HG03575 (cell line): ENCODE measurements around the gene SF1.

Experiments used
- ATAC-seq: cut with Tn5 transposase; IDR thresholded peaks from one replicate; pipeline ENCODE4 v1.9.1; 2021; ENCODE audit not compliant: unreplicated experiment, insufficient number of reproducible peaks, low FRiP score; ENCODE audit errors: extremely low read depth

SF1 gene

GRCh38 chr11:64739871-64740270 is 38.5 kb downstream of the SF1 start:
- no peak for ATAC-seq

GRCh38 chr11:64736654-64737053 is 41.7 kb downstream of the SF1 start:
- no peak for ATAC-seq

GRCh38 chr11:64735725-64736259 is 42.5 kb downstream of the SF1 start:
- ATAC-seq: no peak

- ATAC-seq: no peak
These were observed 43.3 kb downstream of the SF1 start for GRCh38 chr11:64734811-64735724.

GRCh38 chr11:64731601-64732000 is 46.7 kb downstream of the SF1 start:
- no peak for ATAC-seq

- no peak for ATAC-seq
These were observed 48.4 kb downstream of the SF1 start for GRCh38 chr11:64729851-64730382.

GRCh38 chr11:64728757-64729365 is 49.5 kb downstream of the SF1 start:
- ATAC-seq: no peak

- no peak for ATAC-seq
These were observed 51.3 kb downstream of the SF1 start for GRCh38 chr11:64726867-64727530.

GRCh38 chr11:64726211-64726641 is 52.1 kb downstream of the SF1 start:
- ATAC-seq: no peak

- no peak for ATAC-seq
These were observed 53.3 kb downstream of the SF1 start for GRCh38 chr11:64724863-64725532.

- ATAC-seq: no peak
These were observed 54.2 kb downstream of the SF1 start for GRCh38 chr11:64723907-64724862.

GRCh38 chr11:64723117-64723906 is 55.0 kb downstream of the SF1 start, which contains the start of gene NRXN2:
Gene NRXN2 (minus strand): TSS chr11:64723197. CDS start chr11:64713699, 9,498 bp downstream.
- no peak for ATAC-seq

- no peak for ATAC-seq
These were observed 55.9 kb downstream of the SF1 start for GRCh38 chr11:64722141-64723065.

GRCh38 chr11:64721359-64721699 is 57.0 kb downstream of the SF1 start:
- no peak for ATAC-seq

GRCh38 chr11:64720640-64721358 is 57.5 kb downstream of the SF1 start:
- no peak for ATAC-seq
